HG03565 (cell line): ENCODE data around the gene FUT6.
"Not testable (repeated sequence)": the region's sequence is repeated elsewhere in the genome, so short reads cannot be mapped to it uniquely, and the experiment has no call there.

ENCODE experiments used
- ATAC-seq: cut with Tn5 transposase; IDR thresholded peaks from one replicate; pipeline ENCODE4 v1.9.1; 2021; ENCODE audit warnings: mild to moderate bottlenecking, moderate library complexity; ENCODE audit not compliant: unreplicated experiment

FUT6 gene, protein sequence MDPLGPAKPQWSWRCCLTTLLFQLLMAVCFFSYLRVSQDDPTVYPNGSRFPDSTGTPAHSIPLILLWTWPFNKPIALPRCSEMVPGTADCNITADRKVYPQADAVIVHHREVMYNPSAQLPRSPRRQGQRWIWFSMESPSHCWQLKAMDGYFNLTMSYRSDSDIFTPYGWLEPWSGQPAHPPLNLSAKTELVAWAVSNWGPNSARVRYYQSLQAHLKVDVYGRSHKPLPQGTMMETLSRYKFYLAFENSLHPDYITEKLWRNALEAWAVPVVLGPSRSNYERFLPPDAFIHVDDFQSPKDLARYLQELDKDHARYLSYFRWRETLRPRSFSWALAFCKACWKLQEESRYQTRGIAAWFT

DNA sequence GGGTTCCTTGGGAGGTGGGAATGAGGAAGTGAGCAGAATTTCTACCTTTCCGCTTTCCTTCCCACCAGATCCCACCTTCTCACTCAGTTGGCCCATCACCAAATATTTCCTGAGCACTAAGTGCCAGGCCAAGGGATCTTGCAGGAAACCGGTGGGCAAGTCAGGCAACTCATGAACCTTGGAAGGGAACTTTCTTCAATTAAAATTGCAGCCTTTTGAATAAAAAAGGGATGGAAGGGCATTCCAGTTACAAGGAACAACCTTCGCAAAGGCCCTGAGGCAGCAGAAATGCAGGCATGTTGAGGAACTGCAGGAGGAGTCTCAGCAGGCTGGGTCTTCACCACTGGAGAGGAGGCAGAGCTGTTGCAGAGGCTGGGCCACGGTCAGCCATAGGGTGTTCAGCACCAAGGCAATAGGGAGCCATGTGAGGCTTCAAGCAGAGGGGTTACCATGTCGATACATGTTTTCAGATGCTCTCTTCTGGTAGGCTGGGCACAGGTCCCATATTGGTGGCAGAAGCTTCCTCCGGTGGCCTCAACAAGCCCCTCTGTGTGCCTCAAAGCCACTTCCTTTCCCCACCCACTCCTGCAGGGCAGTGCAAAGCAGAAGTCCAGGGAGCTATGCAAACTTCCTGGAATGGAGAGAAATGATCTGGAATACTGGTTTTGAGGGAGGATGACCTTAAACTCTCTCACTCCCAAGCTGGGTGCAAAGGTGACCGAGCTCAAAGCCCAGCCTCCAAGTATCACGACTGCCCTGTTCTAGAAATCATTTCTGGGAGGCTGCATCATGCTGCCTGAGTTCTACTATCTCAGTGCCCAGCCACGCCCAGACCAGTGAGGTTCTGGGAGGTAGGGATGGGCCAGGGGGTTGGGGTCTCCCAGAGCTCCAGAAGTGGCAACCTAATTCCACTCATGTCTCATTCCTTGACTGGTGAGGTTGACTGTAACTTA is at the start of gene FUT6:
TSS of gene FUT6 (minus strand) at position 638 of the 953 bp plus-strand sequence. CDS start 7,135 bp downstream, outside the sequence.
- ATAC-seq = no peak

DNA sequence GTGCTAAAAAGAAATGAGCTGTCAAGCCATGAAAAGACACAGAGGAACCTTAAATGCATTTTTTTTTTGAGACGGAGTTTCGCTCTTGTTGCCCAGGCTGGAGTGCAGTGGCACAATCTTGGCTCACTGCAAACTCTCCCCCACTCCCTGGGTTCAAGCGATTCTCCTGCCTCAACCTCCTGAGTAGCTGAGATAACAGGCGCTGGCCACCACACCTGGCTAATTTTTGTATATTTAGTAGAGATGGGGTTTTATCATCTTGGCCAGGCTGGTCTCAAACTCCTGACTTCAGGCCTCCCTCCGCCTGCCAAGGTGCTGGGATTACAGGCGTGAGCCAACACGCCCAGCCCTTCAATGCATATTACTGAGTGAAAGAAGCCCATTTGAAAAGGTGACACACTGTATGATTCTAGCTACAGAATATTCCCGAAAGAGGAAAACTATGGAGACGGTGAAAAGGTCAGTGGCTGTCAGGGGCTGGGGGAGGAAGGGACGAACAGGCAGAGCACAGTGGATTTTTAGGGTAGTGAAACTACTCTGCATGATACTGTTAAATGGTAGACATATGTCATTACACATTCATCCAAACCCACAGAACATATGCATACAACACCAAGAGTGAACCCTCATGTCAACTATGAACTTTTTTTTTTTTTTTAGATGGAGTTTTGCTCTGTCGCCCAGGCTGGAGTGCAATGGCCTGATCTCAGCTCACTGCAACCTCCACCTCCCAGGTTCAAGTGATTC is 44.7 kb upstream of the FUT6 start:
- ATAC-seq = not testable (repeated sequence)

DNA sequence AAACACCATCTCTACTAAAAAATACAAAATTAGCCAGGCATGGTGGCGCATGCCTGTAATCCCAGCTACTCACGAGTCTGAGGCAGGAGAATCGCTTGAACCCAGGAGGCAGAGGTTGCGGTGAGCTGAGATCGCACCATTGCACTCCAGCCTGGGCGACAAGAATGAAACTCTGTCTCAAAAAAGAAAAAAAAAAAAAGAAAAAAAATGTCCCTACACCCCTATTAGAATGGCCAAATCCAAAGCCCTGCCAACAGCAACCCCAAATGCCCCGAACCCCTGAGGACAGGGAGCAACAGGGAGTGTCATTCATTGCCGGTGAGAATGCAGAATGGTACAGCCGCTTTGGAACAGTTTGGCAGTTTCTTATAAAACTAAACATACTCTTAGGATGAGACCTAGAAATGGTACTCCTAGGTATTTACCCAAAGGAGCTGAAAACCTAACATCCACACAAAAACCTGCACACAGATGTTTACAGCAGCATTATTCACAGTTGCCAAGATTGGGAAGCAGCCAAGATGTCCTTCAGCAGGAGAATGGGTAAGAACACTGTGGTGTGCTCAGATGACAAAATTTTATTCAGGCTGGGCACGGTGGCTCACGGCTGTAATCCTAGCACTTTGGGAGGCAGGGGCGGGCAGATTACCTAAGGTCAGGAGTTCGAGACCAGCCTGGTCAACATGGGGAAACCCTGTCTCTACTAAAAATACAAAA is 43.8 kb upstream of the FUT6 start:
- not testable (repeated sequence) for ATAC-seq

DNA sequence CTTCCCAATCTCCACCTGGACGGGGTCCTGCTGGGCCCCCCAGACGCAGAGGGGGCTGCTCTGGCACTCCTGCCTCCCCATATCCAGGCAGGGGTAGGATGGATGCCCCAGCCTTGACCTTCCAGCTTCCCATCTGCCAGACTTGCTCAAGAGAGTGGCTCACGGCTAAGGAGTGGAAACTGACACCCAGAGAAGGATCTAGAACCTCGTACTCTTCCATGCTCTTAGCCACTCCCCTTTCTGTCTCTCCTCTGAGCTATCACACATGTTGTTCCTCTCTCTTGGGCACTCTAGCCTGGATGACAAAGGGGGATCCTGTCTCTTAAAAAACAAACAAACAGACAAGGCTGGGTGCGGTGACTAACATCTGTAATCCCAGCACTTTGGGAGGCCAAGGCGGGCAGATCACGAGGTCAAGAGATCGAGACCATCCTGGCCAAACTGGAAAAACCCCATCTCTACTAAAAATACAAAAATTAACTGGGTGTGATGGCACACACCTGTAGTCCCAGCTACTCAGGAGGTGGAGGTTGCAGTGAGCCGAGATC is 43.0 kb upstream of the FUT6 start:
- ATAC-seq = no peak

DNA sequence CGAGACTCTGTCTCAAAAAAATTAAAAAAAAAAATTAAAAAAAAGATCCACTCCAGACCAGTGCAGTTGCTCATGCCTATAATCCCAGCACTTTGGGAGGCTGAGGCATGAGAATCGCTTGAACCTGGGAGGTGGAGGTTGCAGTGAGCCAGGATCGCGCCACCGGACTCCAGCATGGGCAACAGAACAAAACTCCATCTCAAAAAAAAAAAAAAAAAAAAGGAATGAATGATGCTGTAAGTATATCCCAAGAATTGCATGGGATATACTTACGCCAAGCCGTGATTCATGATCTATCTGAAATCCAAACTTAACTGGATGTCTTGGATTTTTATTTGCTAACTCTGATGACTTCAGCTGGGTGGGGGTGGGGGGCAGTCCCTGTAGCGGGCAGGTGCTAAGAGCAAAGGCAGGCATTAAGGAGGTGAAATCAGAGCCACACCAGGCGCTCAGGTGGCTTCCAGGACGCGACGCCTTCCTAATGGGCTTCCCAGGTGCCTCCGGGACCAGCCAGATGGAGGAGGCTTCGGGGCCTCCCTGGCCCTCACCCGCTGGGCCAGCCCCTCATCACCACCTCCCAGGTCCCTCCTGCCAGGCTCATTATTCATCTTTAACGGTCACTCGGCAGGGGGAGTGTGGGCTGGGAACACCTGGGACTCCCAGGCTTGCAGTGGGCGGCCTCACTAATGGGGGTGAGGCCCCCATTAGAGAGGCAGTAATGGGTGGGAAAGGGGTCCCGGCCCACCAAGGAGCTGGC is 42.2 kb upstream of the FUT6 start:
- no peak for ATAC-seq

DNA sequence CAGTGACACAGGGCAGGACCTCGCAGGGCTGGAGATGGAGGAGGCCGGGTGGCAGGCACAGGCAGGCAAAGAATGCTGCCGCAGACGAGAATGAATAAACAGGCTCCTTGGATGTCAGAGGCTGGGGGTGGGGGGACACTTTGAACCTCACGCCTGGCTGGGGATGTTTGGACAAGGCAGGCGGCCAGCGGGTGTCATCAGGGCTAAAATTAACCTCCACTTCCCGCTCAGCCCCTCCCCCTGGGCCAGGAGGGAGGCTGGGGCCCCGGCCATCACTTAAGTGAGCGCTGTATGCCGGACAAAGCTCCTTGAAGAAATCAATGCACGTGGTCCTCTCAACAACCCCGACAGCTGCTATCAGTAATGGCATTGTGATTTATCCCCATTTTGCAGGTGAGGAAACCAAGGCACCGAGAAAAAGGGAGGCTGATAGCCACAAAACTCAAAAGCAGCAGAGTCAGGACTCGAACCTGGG is 41.1 kb upstream of the FUT6 start:
- no peak for ATAC-seq

DNA sequence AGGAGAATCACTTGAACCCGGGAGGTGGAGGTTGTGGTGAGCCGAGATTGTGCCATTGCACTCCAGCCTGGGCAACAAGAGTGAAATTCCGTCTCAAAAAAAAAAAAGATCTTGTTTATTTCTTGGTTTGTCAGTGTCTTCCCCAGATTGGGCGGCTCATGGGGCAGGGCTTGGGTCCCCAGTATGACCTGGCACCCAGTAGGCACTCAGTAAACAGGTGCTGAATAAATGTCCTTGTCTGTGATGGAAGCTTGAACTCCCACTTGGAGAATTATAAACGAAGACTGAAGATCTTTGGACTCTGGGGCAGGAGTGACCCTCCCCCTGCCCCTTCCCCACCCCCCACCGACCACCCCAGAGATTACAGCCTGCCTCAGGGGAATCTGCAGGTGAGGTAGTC is 40.7 kb upstream of the FUT6 start:
- ATAC-seq = no peak

DNA sequence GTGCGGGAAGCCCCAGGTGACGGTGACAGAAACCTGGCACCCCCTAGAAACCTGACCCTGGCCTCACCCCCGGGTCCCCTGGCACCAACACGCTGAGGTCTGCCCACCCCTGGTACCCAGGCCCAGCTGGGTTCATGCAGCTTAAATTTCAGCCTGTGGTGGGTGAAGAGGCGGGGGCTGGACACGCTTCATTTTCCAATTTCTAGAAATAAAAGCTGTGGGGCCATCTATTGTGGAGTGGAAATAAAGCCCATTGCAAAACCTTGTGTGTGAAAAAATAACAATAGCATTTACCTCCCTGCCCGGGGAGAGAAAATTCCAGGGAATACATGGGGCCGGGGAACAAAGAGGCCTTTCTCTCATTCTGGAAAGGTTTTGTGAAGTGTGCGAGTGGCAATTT is 38.4 kb upstream of the FUT6 start:
- ATAC-seq = no peak

DNA sequence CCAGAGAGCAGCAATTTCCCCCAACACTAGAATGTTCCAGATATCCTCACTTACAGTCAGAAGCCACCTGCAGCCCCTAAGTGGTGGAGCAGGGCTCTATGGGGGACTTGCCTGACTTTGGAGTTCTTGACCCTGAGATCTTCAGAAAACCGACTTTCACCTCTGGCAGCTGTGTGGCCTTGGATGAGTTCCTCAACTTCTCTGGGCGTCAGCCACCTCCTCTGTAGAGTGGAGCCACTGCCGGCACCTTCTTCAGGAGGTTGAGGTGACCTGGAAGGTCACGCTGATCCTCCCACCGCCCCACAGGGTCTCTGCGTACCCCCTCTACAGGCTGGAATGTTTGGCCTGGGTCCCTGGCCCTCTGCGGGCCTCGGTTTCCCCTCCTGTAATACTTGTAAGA is 37.9 kb upstream of the FUT6 start:
- ATAC-seq = no peak

DNA sequence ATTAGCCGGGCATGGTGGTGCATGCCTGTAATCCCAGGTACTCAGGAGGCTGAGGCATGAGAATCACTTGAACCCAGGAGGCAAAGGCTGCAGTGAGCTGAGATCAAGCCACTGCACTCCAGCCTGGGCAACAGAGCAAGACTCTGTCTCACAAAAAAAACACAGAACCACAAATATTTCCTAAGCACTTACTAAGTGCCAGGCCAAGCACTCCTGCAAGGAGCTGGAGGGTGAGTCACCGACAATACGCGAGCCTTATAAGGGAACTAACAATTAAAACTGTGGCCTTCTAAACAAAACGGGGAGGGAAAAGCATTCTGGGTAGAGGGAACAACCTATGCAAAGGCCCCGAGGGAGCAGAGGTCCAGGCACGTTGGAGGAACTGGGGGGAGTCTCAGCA is 35.0 kb upstream of the FUT6 start:
- ATAC-seq = not testable (repeated sequence)

DNA sequence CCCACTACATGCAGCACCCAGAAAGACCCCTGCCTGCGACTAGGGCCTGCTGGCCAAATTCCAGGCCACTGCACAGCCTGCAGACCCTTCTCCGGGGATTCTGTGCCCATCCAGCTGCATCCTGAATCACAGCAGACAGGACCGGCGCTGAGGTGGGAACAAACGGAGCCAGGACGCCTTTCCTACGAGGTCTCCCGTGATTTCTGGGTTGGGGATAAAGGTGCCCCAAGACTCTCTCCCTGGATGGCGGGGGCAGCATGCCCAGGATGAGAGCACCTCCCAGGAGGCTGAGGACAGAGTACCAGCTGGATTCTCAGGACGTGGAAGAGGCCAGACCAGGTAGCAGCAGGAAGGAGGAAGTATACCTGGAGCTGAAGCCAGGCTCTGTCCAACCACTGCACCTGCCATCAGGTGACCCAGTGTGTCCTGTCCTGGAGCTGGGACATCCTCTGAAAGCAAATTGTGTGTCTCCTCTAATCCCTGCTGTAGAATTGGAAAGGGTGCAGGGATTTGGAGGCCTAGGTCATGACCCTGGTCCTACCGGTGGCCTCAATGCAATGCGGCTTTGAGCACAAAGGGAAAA is 34.2 kb upstream of the FUT6 start:
- no peak for ATAC-seq

DNA sequence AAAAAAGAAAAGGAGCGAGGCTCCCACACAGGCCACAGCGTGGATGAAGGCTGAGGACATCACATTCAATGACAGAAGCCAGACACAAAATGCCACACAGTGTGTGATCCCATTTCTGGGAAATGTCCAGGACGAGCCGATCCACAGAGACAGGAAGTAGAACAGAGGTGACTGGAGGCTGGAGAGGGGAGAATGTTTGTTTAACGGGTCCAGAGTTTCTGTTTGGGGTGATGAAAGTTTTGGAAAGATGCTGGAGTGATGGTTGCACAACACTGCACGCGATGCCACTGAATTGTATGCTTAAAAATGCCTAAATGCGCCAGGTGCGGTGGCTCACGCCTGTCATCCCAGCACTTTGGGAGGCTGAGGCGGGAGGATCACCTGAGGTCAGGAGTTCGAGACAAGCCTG is 31.5 kb upstream of the FUT6 start:
- no peak for ATAC-seq

DNA sequence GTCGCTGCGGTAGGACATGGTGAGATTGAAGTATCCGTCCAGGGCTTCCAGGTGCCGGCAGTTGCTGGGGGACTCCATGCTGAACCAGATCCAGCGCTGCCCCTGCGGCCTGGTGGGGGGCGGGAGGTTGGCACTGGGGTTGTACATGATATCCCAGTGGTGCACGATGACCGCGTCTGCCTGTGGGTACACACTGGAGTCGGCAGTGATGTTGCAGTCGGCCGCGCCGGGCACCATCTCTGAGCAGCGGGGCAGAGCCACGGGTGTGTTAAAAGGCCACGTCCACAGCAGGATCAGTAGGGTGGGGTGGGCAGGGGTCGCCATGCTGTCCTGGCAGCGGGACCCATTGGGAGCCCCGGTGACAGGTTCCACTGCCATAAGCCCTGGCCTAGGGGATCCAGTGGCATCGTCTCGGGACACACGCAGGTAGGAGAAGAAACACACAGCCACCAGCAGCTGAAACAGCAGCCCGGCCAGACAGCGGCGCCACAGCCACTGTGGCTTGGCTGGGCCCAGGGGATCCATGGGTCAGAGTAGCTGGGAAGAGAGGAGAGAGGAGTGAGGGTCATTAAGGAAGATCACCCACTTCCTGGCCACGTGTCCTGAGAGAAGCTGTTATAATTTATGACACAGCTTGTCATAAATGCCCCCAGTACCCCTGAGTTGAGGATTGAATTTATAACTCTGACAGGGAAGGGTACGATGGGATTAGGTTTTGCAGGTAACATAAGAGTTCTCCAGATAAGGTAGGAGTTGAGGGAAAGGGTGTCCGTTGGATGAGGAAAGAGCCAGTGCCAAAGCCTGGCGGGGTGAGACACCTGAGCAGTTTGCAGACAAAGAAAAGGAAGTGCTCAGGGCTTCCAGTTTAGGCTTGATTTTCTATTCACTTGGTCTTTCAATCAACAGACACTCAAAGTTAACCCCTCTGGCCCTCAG is 28.0 kb upstream of the FUT6 start:
- ATAC-seq = no peak

DNA sequence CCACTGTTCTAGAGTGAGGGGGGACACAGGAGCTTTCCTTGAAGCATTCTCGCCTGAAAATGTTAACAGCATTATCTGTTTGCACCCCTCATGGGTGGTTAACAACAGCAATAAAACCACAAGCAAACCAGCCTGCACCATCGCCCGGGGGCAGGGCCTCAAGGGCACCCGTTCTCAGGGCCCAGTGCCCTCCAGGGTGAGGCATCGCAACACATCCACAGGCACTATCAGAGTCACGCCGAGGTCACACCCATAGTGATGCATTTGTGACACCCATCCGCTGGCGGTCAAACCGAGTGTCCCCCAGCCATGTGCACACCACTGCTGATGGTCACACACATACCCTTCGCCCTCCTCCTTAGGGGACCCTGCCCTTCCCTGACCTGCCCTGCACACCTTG is 26.3 kb upstream of the FUT6 start:
- ATAC-seq = no peak

DNA sequence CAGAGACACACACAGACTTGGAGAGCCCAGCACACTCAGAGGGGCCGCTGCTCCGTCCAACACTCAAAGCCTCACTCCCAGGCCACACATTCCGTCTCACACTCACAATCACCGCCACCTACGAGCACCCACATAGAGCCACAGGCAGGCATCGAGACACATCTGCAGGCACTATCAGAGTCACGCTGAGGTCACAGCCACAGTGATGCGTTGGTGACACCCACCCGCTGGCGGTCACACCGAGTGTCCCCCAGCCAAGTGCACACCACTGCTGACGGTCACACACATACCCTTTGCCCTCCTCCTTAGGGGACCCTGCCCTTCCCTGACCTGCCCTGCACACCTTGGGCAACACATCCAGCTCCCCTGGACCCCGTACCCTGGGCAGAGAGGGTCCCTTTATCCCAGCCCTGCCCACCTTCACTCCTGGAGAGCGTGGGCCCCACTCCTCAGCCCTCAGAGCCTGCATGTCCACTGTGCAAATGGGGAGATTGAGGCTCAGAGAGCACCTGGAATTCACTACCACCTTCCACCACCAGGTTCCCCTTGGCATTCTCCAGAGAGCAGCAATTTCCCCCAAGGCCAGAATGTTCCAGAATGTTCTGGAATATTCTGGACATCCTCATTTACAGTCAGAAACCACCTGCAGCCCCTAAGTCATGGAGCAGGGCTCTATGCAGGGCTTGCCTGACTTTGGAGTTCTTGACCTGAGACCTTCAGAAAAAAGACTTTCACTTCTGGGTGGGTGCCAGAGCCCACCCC is 25.4 kb upstream of the FUT6 start:
- ATAC-seq = no peak

DNA sequence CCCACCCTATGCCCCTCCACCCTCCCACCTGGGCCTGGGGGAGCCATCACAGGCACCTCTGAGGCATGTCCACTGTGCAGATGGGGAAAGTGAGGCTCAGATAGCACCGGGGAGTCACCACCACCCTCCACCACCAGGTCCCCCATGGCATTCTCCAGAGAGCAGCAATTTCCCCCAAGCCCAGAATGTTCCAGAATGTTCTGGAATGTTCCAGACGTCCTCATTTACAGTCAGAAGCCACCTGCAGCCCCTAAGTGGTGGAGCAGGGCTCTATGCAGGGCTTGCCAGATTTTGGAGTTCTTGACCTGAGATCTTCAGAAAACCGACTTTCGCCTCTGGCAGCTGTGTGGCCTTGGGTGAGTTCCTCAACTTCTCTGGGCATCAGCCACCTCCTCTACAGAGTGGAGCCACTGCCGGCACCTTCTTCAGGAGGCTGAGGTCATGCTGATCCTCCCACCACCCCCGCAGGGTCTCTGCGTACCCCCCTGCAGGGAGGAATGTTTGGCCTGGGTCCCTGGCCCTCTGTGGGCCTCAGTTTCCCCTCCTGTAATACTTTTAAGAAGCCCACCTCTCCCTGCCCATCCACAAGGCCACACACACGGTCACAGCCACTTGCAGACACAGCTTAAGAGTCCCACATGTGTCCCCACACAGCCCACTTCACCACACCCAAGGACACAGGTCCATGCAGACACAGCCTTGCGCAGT is 24.7 kb upstream of the FUT6 start:
- no peak for ATAC-seq
